Caco-2 (cell line): Measurements from ENCODE around the gene DSG4. TPM values are rescaled to one million over a fixed set of nuclear protein-coding genes. Genes with fewer than 3 reads are reported as not detected.

ENCODE experiments used
- BruUV-seq: library from RNA; stranded (reverse); fragments of 400-500 nt; replicated peaks from 2 replicates; lab custom pipeline; 2021; lab: Mats Ljungman, UMichigan
- CTCF ChIA-PET: fragments of 300-600 bp; sonication (Branson Sonifier 250); formaldehyde crosslinking; loops from one replicate; lab custom pipeline; 2022; ENCODE audit warnings: antibody characterized with exemption; lab: Charles Lee
- POLR2A ChIA-PET: fragments of 300-600 bp; sonication (Branson Sonifier 250); formaldehyde crosslinking; loops from one replicate; lab custom pipeline; 2022; ENCODE audit warnings: antibody characterized with exemption; lab: Charles Lee
- DNase-seq, 2 experiments: peaks; one replicate each; pipeline versions ENCODE4 v3.0.0 to v3.0.0-alpha.2; 2020 to 2022
- H3K27me3 ChIP-seq: replicated peaks from 2 replicates; pipeline ENCODE4 v1.6.0; 2011; ENCODE audit warnings: low read length; ENCODE audit not compliant: control insufficient read depth, insufficient read depth
- H3K36me3 ChIP-seq: 2 replicates; pipeline ENCODE4 v1.5.1; 2011; ENCODE audit warnings: low read length; ENCODE audit not compliant: control insufficient read depth, insufficient read depth
- H3K4me1 ChIP-seq: fragments of 250-450 bp; sonication (Bioruptor Pico); 2 replicates; pipeline ENCODE4 v1.5.1; 2020; ENCODE audit warnings: mild to moderate bottlenecking
- H3K4me3 ChIP-seq: 2 replicates; pipeline ENCODE4 v1.5.1; 2011; ENCODE audit warnings: low read depth, mild to moderate bottlenecking, control low read depth, low read length
- H3K9me3 ChIP-seq: fragments of 250-450 bp; sonication (Bioruptor Pico); 2 replicates; pipeline ENCODE4 v1.5.1; 2020; ENCODE audit warnings: mild to moderate bottlenecking, moderate library complexity
- H3K27ac Mint-ChIP-seq: one replicate; pipeline ENCODE4 v1.8.0; 2022; ENCODE audit warnings: mixed read lengths; ENCODE audit not compliant: unreplicated experiment
- H3K27me3 Mint-ChIP-seq: one replicate; pipeline ENCODE4 v1.8.0; 2022; ENCODE audit warnings: mixed read lengths; ENCODE audit not compliant: insufficient read depth, unreplicated experiment
- H3K36me3 Mint-ChIP-seq: one replicate; pipeline ENCODE4 v1.8.0; 2022; ENCODE audit warnings: mild to moderate bottlenecking, mixed read lengths; ENCODE audit not compliant: insufficient read depth, unreplicated experiment
- H3K4me1 Mint-ChIP-seq: one replicate; pipeline ENCODE4 v1.8.0; 2022; ENCODE audit warnings: low read depth, mixed read lengths; ENCODE audit not compliant: unreplicated experiment
- H3K4me3 Mint-ChIP-seq: one replicate; pipeline ENCODE4 v1.8.0; 2022; ENCODE audit warnings: mild to moderate bottlenecking, moderate library complexity, mixed read lengths; ENCODE audit not compliant: unreplicated experiment
- H3K9me3 Mint-ChIP-seq: one replicate; pipeline ENCODE4 v1.8.0; 2022; ENCODE audit warnings: mixed read lengths; ENCODE audit not compliant: unreplicated experiment
- CTCF ChIP-seq, 2 experiments: fragments of 200-600 bp in 1 of 2; IDR thresholded peaks; 1 replicate in 1 of 2; 2 replicates in 1 of 2; pipeline versions ENCODE4 v1.5.1 to v1.8.0; 2011 to 2022; ENCODE audit warnings: antibody characterized with exemption in 1 of 2, control low read depth in 1 of 2, inconsistent platforms in 1 of 2, low read depth in 1 of 2, low read length in 1 of 2, mild to moderate bottlenecking in 1 of 2, moderate library complexity in 1 of 2; ENCODE audit not compliant: insufficient read depth in 1 of 2, severe bottlenecking in 1 of 2, unreplicated experiment in 1 of 2
- intact Hi-C: fragments of 100-400 bp; cut with micrococcal nuclease; formaldehyde crosslinking; loops from one replicate; pipeline ENCODE4 v1.10.0; 2022; ENCODE audit not compliant: unreplicated experiment
- total RNA-seq: library from RNA; stranded (reverse); gene quantifications from 2 replicates; pipeline ENCODE4 v1.2.3, GENCODE V29; 2022

Gene DSG4
- total RNA-seq, 1 experiment from 2014 or later, result not detected

GRCh38 chr18:31401156-31402025 lies 24.8 kb downstream of the DSG4 start:
- peaks cover 24% of the 10 kb centered on the region for H3K4me1 ChIP-seq
- peak; percentile 25 to 27 for DNase-seq
- H3K9me3 ChIP-seq, result no peaks in the 10 kb centered on the region
- BruUV-seq, result no TSS peak
- intact Hi-C loops, result loop anchor here (10.0 kb wide), 1 partner anchor 197 kb away; no protein-coding TSS in a partner anchor
- no peak overlapping the region for H3K4me3 ChIP-seq
- H3K27ac Mint-ChIP-seq, result peak overlapping the region; percentile 58
- H3K4me3 Mint-ChIP-seq, result peak overlapping the region; percentile 14
- H3K36me3 Mint-ChIP-seq, result no peaks in the 10 kb centered on the region
- TF ChIP-seq CTCF (IDR thresholded peaks at IDR 0.05; ENCODE audit: insufficient read depth in 1 of 2, low read depth in 1 of 2, low read length in 1 of 2, severe bottlenecking in 1 of 2, unreplicated experiment in 1 of 2), result no peak
- ChIA-PET CTCF (no interaction called here), POLR2A (no interaction called here)
- H3K4me1 Mint-ChIP-seq, result peaks cover 16% of the 10 kb centered on the region
- H3K9me3 Mint-ChIP-seq, result no peaks in the 10 kb centered on the region
- H3K36me3 ChIP-seq, result no peaks in the 10 kb centered on the region
- H3K27me3 Mint-ChIP-seq, result no peaks in the 10 kb centered on the region
- H3K27me3 ChIP-seq, result no peaks in the 10 kb centered on the region

GRCh38 chr18:31402026-31402373 lies 25.4 kb downstream of the DSG4 start:
- H3K36me3 Mint-ChIP-seq, result no peaks in the 10 kb centered on the region
- no peaks in the 10 kb centered on the region for H3K36me3 ChIP-seq
- no peak overlapping the region for H3K4me3 Mint-ChIP-seq
- no TSS peak for BruUV-seq
- H3K27ac Mint-ChIP-seq, result peak overlapping the region; percentile 58
- no peaks in the 10 kb centered on the region for H3K27me3 Mint-ChIP-seq
- H3K27me3 ChIP-seq, result no peaks in the 10 kb centered on the region
- H3K4me3 ChIP-seq, result no peak overlapping the region
- intact Hi-C loops, result loop anchor here (10.0 kb wide), 1 partner anchor 197 kb away; no protein-coding TSS in a partner anchor
- TF ChIP-seq CTCF (IDR thresholded peaks at IDR 0.05; ENCODE audit: insufficient read depth in 1 of 2, low read depth in 1 of 2, low read length in 1 of 2, severe bottlenecking in 1 of 2, unreplicated experiment in 1 of 2), result no peak
- H3K9me3 Mint-ChIP-seq, result no peaks in the 10 kb centered on the region
- peaks cover 16% of the 10 kb centered on the region for H3K4me1 Mint-ChIP-seq
- H3K4me1 ChIP-seq, result peaks cover 24% of the 10 kb centered on the region
- DNase-seq, result no peak
- ChIA-PET CTCF (interaction anchor here (0.9 kb wide), 1 partner anchor 23 kb away, joined by 3 read pairs; no protein-coding TSS in a partner anchor), POLR2A (no interaction called here)
- no peaks in the 10 kb centered on the region for H3K9me3 ChIP-seq

GRCh38 chr18:31403409-31403808 lies 26.8 kb downstream of the DSG4 start:
- Mint-ChIP-seq H3K4me1 (peaks cover 16% of the 10 kb centered on the region), H3K27me3 (no peaks in the 10 kb centered on the region), H3K36me3 (no peaks in the 10 kb centered on the region), H3K4me3 (no peak overlapping the region), H3K9me3 (no peaks in the 10 kb centered on the region), H3K27ac (no peak overlapping the region)
- no peak for DNase-seq
- peaks cover 24% of the 10 kb centered on the region for H3K4me1 ChIP-seq
- H3K4me3 ChIP-seq, result no peak overlapping the region
- ChIA-PET POLR2A (no interaction called here), CTCF (no interaction called here)
- H3K36me3 ChIP-seq, result no peaks in the 10 kb centered on the region
- no peak for TF ChIP-seq CTCF (IDR thresholded peaks at IDR 0.05; ENCODE audit: insufficient read depth in 1 of 2, low read depth in 1 of 2, low read length in 1 of 2, severe bottlenecking in 1 of 2, unreplicated experiment in 1 of 2)
- intact Hi-C loops, result loop anchor here (10.0 kb wide), 1 partner anchor 199 kb away; no protein-coding TSS in a partner anchor
- BruUV-seq, result no TSS peak
- H3K9me3 ChIP-seq, result no peaks in the 10 kb centered on the region
- no peaks in the 10 kb centered on the region for H3K27me3 ChIP-seq
